Mesodermal cell (in vitro differentiated cells): ENCODE data around the gene MEI1.
"Not testable (repeated sequence)": the region's sequence is repeated elsewhere in the genome, so short reads cannot be mapped to it uniquely, and the experiment has no call there.

Experiments used
- H3K27ac ChIP-seq: 2 replicates; pipeline ENCODE4 v1.7.0; 2013; ENCODE audit warnings: mild to moderate bottlenecking, low read depth, low read length, moderate library complexity; ENCODE audit not compliant: severe bottlenecking
- H3K36me3 ChIP-seq: 2 replicates; pipeline ENCODE4 v1.7.1; 2013; ENCODE audit warnings: mild to moderate bottlenecking, low read length, moderate library complexity; ENCODE audit not compliant: control insufficient read depth, insufficient read depth
- H3K4me1 ChIP-seq: one replicate; pipeline ENCODE4 v1.7.1; 2013; ENCODE audit warnings: mild to moderate bottlenecking, low read length; ENCODE audit not compliant: insufficient read depth, control insufficient read depth, poor library complexity, severe bottlenecking
- H3K4me3 ChIP-seq: 2 replicates; pipeline ENCODE4 v1.7.0; 2013; ENCODE audit warnings: low read length, control low read depth, mild to moderate bottlenecking; ENCODE audit not compliant: insufficient read depth, poor library complexity, severe bottlenecking; ENCODE audit errors: extremely low read depth
- H3K9me3 ChIP-seq: 2 replicates; pipeline ENCODE4 v1.7.1; 2013; ENCODE audit warnings: mild to moderate bottlenecking, low read length, moderate library complexity; ENCODE audit not compliant: control insufficient read depth
- WGBS, 2 experiments: methylation state at CpG; one replicate each; pipeline ENCODE4 v1.1.5; 2013; ENCODE audit warnings: missing lambda C conversion rate in 2 of 2; ENCODE audit not compliant: insufficient coverage in 2 of 2; 5-methylcytosine and 5-hydroxymethylcytosine counted together

MEI1 gene

GRCh38 chr22:41661088-41661487, 38.2 kb upstream of the MEI1 start:
- no peak overlapping the region for H3K27ac ChIP-seq

GRCh38 chr22:41661713-41662112, 37.6 kb upstream of the MEI1 start:
- H3K36me3 ChIP-seq = peaks cover 88% of the 10 kb centered on the region
- no peaks in the 10 kb centered on the region for H3K9me3 ChIP-seq
- peaks cover 4% of the 10 kb centered on the region for H3K4me1 ChIP-seq
- no peak overlapping the region for H3K27ac ChIP-seq
- WGBS, 2 experiments = 93 to 94% methylated on average over 2 of the region's 2 CpGs
- no peak overlapping the region for H3K4me3 ChIP-seq

More at GRCh38 chr22:41661088-41661487, 38.2 kb upstream of the MEI1 start:
- WGBS, 2 experiments = 100% methylated on average over 1 of the region's 3 CpGs
- Histone ChIP-seq H3K4me3 (no peak overlapping the region), H3K9me3 (no peaks in the 10 kb centered on the region), H3K36me3 (peaks cover 94% of the 10 kb centered on the region), H3K4me1 (peaks cover 4% of the 10 kb centered on the region)

- not testable (repeated sequence) for H3K4me3 ChIP-seq
- peaks cover 69% of the 10 kb centered on the region for H3K36me3 ChIP-seq
- whole genome bisulfite sequencing, 2 experiments = 100% methylated on average over 4 of the region's 9 CpGs; no CpG with 5 or more reads in 1 of the 2 experiments
These were observed 35.7 kb upstream of the MEI1 start for GRCh38 chr22:41663594-41663993.

GRCh38 chr22:41664490-41664889, 34.8 kb upstream of the MEI1 start:
- Histone ChIP-seq H3K9me3 (no peaks in the 10 kb centered on the region), H3K27ac (no peak overlapping the region), H3K4me3 (no peak overlapping the region), H3K4me1 (peaks cover 9% of the 10 kb centered on the region), H3K36me3 (peaks cover 60% of the 10 kb centered on the region)

More at GRCh38 chr22:41663594-41663993, 35.7 kb upstream of the MEI1 start:
- H3K9me3 ChIP-seq, H3K27ac ChIP-seq, H3K4me1 ChIP-seq: not testable (repeated sequence)

GRCh38 chr22:41664951-41665350, 34.4 kb upstream of the MEI1 start:
- peaks cover 55% of the 10 kb centered on the region for H3K36me3 ChIP-seq
- H3K4me3 ChIP-seq = no peak overlapping the region
- H3K9me3 ChIP-seq = no peaks in the 10 kb centered on the region
- H3K27ac ChIP-seq = no peak overlapping the region
- WGBS, 2 experiments = 90 to 95% methylated on average over 3 of the region's 3 CpGs
- H3K4me1 ChIP-seq = peaks cover 13% of the 10 kb centered on the region

GRCh38 chr22:41668971-41669911, 30.1 kb upstream of the MEI1 start:
- H3K4me1 ChIP-seq = peaks cover 18% of the 10 kb centered on the region
- no peaks in the 10 kb centered on the region for H3K9me3 ChIP-seq
- H3K4me3 ChIP-seq = no peak overlapping the region
- peak overlapping the region; percentile 91 for H3K27ac ChIP-seq
- peaks cover 37% of the 10 kb centered on the region for H3K36me3 ChIP-seq
- 92 to 94% methylated on average over 19 to 20 of the region's 21 CpGs for WGBS, 2 experiments

GRCh38 chr22:41672096-41672495, 27.2 kb upstream of the MEI1 start:
- H3K27ac ChIP-seq, H3K9me3 ChIP-seq, H3K4me3 ChIP-seq: not testable (repeated sequence)
- Histone ChIP-seq H3K36me3 (peaks cover 45% of the 10 kb centered on the region), H3K4me1 (peaks cover 17% of the 10 kb centered on the region)
- WGBS, 2 experiments = 92 to 95% methylated on average over 8 to 10 of the region's 10 CpGs

- WGBS, 2 experiments = 91 to 96% methylated on average over 2 to 3 of the region's 6 CpGs
- no peak overlapping the region for H3K4me3 ChIP-seq
These were observed 26.4 kb upstream of the MEI1 start for GRCh38 chr22:41672780-41673509.

GRCh38 chr22:41674846-41675340, 24.4 kb upstream of the MEI1 start:
- no peak overlapping the region for H3K4me3 ChIP-seq
- no peak overlapping the region for H3K27ac ChIP-seq
- no peaks in the 10 kb centered on the region for H3K9me3 ChIP-seq
- H3K4me1 ChIP-seq = peaks cover 8% of the 10 kb centered on the region
- whole genome bisulfite sequencing, 2 experiments = 89 to 99% methylated on average over 8 to 9 of the region's 12 CpGs
- peaks cover 69% of the 10 kb centered on the region for H3K36me3 ChIP-seq

More at GRCh38 chr22:41672780-41673509, 26.4 kb upstream of the MEI1 start:
- Histone ChIP-seq H3K27ac (no peak overlapping the region), H3K9me3 (no peaks in the 10 kb centered on the region), H3K36me3 (peaks cover 53% of the 10 kb centered on the region), H3K4me1 (peaks cover 17% of the 10 kb centered on the region)

- 98 to 100% methylated on average over 4 of the region's 4 CpGs for WGBS, 2 experiments
- H3K27ac ChIP-seq = no peak overlapping the region
- no peaks in the 10 kb centered on the region for H3K9me3 ChIP-seq
- H3K4me3 ChIP-seq = no peak overlapping the region
- H3K4me1 ChIP-seq = no peaks in the 10 kb centered on the region
- peaks cover 82% of the 10 kb centered on the region for H3K36me3 ChIP-seq
These were observed 23.2 kb upstream of the MEI1 start for GRCh38 chr22:41676134-41676533.
